Measurements from ENCODE around the gene TENT5C. TPM values are rescaled to one million over a fixed set of nuclear protein-coding genes. Genes with fewer than 3 reads are reported as not detected.

The TENT5C gene
- total RNA-seq, 4 donors from 2014 or later = 2.3 to 22.1 (median 5.1) TPM

DNA sequence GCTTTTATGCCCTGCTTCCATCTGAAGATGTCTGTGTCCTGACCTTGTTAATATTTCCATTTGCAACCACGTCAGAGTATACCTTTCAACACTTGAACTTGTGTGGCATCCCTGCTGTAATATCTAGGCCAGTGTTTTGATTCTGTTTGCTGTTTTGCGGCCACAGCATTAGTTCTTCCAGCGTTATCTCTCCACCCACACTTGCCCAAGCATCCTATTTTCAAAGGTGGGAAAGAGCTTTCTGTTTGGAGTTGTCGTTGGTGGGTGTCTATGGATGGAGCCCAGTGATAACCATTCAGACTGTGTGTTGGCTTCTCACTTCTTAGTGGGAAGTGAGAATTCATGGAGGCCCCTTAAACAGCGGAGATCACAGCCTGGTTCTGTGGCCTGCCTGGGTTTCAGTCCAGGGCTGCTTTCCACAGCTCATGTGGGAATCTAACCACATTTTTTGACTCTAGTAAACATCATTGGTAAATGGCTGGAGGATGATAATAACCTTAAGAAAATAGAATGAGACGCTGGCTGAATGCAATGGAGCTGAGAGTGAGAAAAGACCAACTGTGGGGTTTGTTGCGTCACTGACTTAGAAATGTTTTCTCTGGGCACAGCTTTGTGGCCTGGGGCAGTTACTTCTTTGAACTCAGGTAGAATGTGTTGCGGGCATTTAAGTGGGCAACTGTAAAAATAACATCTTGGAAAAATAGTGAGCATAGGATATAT lies 7.6 kb downstream of the TENT5C start:
- DNase-seq = peak in 1 of 2 donors; percentile 8
- no peak for TF ChIP-seq POLR2A (IDR thresholded peaks at IDR 0.05)
- TF ChIP-seq, protein P1, sequence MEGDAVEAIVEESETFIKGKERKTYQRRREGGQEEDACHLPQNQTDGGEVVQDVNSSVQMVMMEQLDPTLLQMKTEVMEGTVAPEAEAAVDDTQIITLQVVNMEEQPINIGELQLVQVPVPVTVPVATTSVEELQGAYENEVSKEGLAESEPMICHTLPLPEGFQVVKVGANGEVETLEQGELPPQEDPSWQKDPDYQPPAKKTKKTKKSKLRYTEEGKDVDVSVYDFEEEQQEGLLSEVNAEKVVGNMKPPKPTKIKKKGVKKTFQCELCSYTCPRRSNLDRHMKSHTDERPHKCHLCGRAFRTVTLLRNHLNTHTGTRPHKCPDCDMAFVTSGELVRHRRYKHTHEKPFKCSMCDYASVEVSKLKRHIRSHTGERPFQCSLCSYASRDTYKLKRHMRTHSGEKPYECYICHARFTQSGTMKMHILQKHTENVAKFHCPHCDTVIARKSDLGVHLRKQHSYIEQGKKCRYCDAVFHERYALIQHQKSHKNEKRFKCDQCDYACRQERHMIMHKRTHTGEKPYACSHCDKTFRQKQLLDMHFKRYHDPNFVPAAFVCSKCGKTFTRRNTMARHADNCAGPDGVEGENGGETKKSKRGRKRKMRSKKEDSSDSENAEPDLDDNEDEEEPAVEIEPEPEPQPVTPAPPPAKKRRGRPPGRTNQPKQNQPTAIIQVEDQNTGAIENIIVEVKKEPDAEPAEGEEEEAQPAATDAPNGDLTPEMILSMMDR (IDR thresholded peaks at IDR 0.05) = no peak
- intact Hi-C loops (cut with DNase I; ENCODE audit: low total_unique reads) = no loop called here
- Histone ChIP-seq H3K36me3 (no peaks in the 10 kb centered on the region), H3K27ac (peak overlapping the region in 1 of 2 donors; percentile 52), H3K27me3 (no peaks in the 10 kb centered on the region), H3K4me1 (peaks cover 0 to 4% of the 10 kb centered on the region in 2 donors), H3K4me3 (no peak overlapping the region), H3K9me3 (no peaks in the 10 kb centered on the region)

DNA sequence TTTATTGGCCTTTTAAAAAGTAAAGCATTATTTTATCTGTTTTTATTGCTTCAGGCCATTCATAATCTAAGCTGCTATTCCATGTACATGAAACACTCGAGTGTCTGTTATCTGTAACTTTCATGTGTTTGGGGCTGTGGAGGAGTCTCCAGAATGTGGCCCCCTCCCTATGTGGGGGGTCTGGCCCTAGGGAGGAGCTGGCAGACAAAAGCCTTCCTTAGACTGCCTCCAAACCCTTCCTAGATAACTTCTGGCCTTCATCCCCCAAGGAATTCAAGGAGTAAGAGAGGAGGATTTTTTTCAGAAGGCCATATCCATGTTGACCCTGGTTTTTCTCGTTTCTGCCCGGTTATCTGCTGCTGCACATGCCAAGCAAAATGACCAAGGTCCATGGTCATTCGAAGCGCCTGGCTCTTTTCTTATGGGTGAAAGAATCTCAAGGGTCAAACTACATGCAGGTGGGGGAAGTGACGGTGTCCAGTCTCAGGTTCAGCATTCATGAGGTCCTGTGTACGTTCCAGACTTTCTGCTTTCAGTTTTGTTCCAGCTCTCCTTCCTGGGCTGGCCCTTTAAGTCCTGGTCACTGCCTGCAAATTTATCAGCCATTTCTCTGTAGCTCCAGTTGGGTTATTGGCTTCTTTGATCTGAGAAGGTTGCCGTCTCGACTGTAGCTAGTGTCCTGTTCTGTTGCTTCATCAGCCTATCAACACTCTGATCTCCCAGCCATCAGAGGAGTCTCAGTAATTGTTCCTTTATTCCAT lies 8.3 kb downstream of the TENT5C start:
- Histone ChIP-seq H3K4me3 (no peak overlapping the region), H3K27me3 (no peaks in the 10 kb centered on the region), H3K36me3 (no peaks in the 10 kb centered on the region), H3K4me1 (peaks cover 0 to 4% of the 10 kb centered on the region in 2 donors), H3K9me3 (no peaks in the 10 kb centered on the region), H3K27ac (peak overlapping the region in 1 of 2 donors; percentile 52)
- intact Hi-C loops (cut with DNase I; ENCODE audit: low total_unique reads) = no loop called here
- TF ChIP-seq POLR2A (IDR thresholded peaks at IDR 0.05) = no peak
- TF ChIP-seq, protein P1 (IDR thresholded peaks at IDR 0.05) = no peak
- peak in 1 of 2 donors; percentile 15 for DNase-seq

DNA sequence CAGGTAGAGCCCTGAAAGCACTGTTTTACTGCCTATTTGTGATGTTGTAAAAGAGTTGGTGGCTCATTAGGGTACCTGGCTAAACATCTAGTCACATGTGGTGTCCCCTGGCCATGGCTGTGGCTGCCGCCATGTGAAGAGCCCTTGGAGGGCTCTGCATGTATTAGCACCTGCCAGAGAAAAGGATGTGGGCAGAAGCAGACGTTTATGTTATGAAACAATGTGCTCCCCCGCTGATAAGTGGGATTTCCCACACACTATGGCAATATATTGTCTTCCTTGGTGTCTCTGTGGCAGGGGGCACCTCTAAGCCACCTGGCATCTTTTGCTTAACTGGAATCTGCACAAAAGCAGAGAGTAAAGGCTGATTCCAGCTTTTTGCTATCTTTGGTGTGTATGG lies 9.6 kb downstream of the TENT5C start:
- intact Hi-C loops (cut with DNase I; ENCODE audit: low total_unique reads) = no loop called here
- H3K9me3 ChIP-seq = no peaks in the 10 kb centered on the region
- H3K27me3 ChIP-seq = no peaks in the 10 kb centered on the region
- no peak for DNase-seq
- TF ChIP-seq POLR2A (IDR thresholded peaks at IDR 0.05) = no peak
- TF ChIP-seq, protein P1 (IDR thresholded peaks at IDR 0.05) = no peak
- H3K4me3 ChIP-seq = no peak overlapping the region
- H3K4me1 ChIP-seq = peaks cover 0 to 4% of the 10 kb centered on the region in 2 donors
- no peaks in the 10 kb centered on the region for H3K36me3 ChIP-seq
- H3K27ac ChIP-seq = no peak overlapping the region

DNA sequence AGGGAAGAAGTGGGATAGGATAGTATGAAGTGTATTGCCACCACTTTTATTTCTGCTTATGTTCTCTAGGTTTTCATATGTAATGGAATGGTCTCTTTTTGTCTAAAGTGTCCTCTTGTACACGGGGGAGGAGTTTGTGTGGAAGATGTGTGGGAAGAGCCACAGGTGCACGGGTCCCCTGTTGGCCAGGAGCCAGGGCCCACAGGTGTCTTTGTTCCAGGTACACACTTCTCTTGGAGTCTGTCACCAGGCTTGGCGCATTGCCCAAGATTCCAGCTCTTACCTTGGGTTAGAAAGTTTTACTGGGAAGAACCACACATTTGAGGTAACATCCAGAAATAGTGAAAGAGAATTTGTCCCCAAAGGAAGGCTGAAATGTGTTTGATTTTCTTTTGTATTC lies 10.5 kb downstream of the TENT5C start:
- H3K36me3 ChIP-seq = no peaks in the 10 kb centered on the region
- DNase-seq = peak in 1 of 2 donors; percentile 31
- H3K4me3 ChIP-seq = no peak overlapping the region
- no peaks in the 10 kb centered on the region for H3K27me3 ChIP-seq
- no peak for TF ChIP-seq POLR2A (IDR thresholded peaks at IDR 0.05)
- TF ChIP-seq, protein P1 (IDR thresholded peaks at IDR 0.05) = no peak
- no peak overlapping the region for H3K27ac ChIP-seq
- intact Hi-C loops (cut with DNase I; ENCODE audit: low total_unique reads) = no loop called here
- peaks cover 0 to 4% of the 10 kb centered on the region in 2 donors for H3K4me1 ChIP-seq
- no peaks in the 10 kb centered on the region for H3K9me3 ChIP-seq

DNA sequence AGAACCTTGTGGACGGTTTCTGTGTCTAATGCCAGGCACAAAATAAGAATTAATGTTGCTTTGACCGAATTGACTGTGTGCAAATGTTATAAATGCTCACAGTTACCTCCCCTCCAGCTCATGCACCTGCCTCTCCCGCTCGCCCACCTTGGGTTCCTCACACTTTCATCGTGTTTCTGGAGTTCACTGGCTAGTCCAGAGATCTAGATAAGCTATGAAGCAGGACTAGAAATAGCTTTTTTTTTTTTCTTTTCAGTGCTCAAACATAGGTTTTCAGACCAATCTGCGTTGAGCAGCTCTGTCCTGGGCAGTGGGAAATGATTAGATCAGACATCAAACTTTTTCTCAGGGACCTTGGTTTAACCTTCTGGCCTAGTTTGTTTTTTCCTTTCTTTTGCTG lies 11.1 kb downstream of the TENT5C start:
- no peaks in the 10 kb centered on the region for H3K36me3 ChIP-seq
- no peak for DNase-seq
- no peaks in the 10 kb centered on the region for H3K27me3 ChIP-seq
- H3K9me3 ChIP-seq = no peaks in the 10 kb centered on the region
- intact Hi-C loops (cut with DNase I; ENCODE audit: low total_unique reads) = no loop called here
- H3K4me3 ChIP-seq = no peak overlapping the region
- no peak for TF ChIP-seq POLR2A (IDR thresholded peaks at IDR 0.05)
- TF ChIP-seq, protein P1 (IDR thresholded peaks at IDR 0.05) = no peak
- H3K4me1 ChIP-seq = peaks cover 0 to 4% of the 10 kb centered on the region in 2 donors
- H3K27ac ChIP-seq = no peak overlapping the region
